Femur (tissue), 1 donor: ENCODE results near the gene TMEM53.

Source experiments
- DNase-seq: peaks from one replicate; pipeline ENCODE4 v3.0.0-alpha.2; 2017

Gene TMEM53

GRCh38 chr1:44645476-44646244 is 28.6 kb downstream of the TMEM53 start:
- peak; percentile 82 for DNase-seq

GRCh38 chr1:44644806-44645205 is 29.5 kb downstream of the TMEM53 start:
- DNase-seq, result no peak

GRCh38 chr1:44643721-44644334 is 30.5 kb downstream of the TMEM53 start:
- no peak for DNase-seq

DNA sequence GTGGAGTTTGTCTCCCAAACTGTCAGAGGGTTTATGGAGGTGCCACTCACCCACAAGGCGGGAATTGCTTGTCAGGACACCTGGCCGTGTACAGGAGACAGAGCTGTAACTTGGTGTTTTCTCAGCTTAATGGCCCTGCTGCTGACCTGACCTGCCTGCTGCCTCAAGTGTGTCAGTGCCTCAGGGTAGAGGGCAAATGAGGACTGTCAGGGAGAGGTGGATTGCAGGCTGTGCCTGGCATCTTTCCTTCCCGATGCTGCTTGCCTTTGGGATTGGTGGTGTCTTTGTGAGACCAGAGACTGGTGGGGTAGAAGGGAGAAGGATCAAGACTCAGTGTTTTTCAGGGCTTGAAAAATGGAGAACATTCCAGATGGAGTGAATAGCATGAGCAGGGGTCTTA is 31.4 kb downstream of the TMEM53 start:
- DNase-seq, result no peak

- DNase-seq, result no peak
Observed at GRCh38 chr1:44642255-44642654, 32.0 kb downstream of the TMEM53 start.

GRCh38 chr1:44641126-44642102 is 32.9 kb downstream of the TMEM53 start:
- DNase-seq, result no peak

DNA sequence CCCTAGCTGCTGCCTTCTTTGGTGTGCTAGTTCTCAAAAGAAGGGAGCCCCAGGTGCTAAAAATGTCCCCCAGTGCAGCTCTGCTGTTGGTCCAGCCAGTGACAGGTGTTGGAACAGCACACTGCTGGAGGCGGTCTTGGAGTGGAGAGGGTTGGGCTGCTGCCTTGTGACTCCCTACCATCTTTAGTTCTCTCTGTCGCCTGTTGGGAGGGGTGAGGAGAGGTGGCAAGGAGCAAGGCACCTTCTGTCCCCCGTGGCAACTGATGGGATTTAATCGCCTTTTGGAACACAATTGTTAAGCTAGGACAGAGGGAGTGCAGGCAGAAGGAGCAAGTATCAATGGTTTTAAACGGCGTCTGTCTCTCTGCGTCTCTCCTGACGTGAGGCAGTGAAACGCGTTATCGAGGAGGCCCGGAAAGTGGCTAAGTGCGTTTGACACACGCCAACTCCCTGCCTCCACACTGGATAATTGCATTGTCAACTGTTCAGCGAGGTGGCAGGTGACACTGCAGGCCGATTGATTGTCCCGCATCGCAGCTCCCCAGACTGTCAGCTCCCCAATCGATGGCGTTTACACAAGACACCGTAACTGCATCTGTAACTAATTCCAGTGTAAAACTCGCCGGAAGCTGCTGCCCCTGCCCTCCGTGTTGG is 34.0 kb downstream of the TMEM53 start:
- no peak for DNase-seq

DNA sequence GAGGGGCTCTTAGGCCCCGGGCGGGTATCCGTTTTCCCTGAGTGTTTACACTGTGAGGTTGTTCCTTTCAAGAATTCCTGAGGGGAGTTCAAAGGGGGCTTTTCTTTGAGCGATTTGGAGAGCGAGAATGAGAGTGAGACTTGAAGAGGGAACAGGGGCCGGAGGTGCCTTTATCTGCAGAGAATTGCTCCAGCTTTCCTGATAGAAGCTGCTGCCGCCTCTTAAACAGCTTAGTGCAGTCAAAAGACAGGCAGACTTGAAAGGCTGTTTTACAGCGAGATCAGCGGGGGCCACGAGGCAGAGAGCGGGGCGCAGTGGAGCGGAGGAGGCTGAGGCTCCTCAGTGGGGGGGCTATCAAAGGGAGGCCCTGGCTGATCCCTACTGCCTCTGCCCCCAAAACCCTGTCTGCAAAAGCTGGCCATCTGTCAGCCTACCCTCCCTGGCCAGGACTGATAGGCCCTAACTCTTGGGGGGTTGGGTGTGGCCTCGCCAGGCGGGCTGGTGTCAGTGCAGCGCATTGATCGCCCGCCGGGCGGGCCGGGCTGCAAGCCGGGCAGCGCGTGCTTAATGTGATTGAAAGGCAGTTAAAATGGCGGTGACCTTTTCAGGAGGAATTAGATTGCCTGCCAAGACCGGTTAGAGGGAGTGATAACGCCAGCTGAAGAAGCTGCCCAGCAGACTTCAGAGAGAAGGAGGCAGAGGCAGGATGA is 36.4 kb downstream of the TMEM53 start:
- peak; percentile 41 for DNase-seq

DNA sequence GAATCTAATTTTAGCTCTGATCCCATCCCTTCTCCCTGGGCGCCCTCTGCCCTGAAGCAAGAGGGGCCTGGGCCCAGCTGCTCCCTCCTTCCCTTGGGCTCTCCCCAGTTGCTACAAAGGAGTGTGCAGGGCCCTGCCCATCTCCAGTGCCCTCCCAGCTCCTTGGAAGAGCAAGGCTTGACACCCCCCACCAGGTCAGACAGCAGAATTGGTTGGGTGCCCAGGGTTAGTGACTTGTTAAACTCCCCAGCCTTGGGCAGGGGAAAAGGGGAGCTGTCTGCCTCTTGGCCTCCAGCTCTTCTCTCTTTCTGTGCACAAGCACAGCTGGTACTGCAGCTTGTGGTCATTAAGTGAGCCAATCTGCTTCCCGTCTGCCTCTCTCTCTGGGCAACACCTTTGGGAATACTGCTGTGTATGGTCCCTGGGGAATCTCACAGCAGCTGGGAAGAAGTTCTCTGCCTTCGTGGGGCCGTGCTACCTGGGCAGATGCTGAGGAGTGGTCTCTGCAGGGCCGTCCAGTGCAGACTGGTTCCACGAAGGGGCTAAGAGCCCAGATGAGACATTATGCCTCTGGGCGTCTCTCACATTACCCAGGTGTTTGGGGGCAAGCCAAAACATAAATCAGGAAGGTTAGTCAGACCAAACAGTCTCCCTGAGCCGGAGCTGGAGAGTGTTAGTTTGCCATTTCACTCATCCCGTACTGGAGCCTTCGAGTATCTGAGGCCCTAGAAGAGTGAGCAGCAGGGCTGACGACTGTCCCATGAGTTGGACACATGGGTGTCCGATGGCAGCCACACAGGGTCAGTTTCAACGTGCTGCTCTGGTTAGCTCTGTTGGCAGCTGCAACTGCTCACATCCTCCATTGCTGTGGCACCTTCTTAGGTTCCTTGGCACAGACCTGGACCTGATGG is 37.3 kb downstream of the TMEM53 start:
- DNase-seq, result no peak

DNA sequence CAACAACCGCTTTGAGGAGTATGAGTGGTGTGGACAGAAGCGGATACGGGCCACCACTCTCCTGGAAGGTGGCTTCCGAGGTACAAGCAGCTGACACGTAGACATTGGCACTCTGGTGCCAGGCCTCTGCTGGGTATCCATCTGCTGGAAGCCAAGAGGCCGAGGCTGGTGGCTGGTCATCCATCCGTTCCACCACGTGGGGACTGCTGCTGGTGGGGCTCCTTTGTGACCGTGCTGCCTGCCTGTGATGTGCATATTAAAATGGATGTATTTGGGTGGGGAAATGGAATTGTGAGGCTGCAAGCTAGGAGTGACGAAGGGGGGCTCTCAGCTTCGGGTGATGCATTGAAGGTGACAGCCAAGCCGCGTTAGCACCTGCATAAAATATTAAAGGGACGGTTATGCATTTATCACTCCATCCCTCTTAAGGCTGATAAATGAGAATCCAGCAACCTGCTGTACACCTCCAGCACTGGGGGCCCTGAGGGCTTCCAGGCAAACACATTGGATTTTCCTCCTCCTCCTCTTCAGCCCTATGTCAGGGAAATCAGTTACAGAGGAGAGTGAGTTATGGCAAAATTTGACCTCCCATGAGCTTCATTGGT is 38.1 kb downstream of the TMEM53 start:
- no peak for DNase-seq

DNA sequence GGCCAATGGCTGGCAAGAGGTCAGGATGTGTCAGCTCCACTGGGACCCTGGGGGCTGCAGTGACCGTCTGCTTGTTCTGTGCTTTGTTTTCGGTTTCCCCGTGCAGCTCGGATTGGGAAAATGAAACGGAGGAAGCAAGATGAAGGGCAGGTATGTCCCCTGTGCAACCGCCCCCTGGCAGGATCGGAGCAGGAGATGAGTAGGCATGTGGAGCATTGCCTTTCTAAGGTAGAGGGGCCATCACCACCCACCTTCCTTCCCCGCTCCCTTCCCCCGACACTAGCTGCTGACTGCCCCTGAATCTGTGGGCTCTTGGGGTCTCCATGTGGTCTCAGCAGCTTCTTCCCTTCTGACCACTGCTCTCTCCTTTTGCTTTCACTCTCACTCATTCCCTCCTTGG is 38.8 kb downstream of the TMEM53 start:
- no peak for DNase-seq

DNA sequence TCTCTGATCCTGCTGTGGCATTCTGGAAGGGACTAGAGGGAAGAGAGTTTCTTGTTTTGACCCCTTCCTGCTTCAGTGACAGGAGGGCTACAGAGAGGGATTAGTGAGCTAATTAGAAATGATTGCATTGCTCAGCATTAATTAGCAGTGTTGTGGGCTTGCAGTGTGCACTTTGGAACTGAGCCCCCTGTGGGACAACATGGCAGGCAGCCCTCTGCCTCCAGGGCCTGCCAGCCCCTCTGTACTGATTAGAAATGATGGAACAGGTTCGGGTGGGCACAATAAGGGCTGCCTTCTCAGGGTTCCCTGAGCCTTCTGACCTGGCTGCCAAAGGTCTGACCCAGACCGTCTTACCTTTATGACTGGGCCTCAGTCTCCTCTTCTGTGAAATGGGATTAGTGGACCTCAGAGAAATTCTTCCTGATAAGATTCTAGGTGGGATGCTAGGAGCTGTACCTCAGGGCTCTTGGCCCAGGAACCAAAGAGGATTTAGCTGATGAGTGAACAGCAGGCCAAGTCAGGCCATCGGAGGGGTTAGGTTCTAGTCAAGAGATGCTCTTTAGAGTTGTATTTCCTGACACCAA is 39.6 kb downstream of the TMEM53 start:
- DNase-seq, result no peak

GRCh38 chr1:44632598-44632997 is 41.7 kb downstream of the TMEM53 start:
- no peak for DNase-seq

GRCh38 chr1:44631647-44632539 is 42.4 kb downstream of the TMEM53 start:
- DNase-seq, result peak; percentile 95

DNA sequence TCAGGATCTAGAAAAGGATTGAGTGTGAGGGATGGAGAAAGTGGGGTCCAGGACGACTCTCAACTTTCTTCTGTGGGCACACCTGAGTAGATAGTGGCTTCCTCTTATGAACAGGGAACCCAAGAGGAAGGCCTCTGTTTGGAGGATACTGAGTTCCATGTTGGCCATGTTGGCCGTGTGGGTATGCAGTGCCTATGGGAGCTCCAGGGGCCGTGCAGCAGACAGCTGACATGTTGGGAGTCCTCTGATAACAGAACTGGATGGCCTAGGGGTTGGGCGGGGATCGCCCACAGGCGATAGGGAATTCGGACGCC is 43.0 kb downstream of the TMEM53 start:
- DNase-seq, result no peak

GRCh38 chr1:44630116-44630515 is 44.2 kb downstream of the TMEM53 start:
- DNase-seq, result no peak

DNA sequence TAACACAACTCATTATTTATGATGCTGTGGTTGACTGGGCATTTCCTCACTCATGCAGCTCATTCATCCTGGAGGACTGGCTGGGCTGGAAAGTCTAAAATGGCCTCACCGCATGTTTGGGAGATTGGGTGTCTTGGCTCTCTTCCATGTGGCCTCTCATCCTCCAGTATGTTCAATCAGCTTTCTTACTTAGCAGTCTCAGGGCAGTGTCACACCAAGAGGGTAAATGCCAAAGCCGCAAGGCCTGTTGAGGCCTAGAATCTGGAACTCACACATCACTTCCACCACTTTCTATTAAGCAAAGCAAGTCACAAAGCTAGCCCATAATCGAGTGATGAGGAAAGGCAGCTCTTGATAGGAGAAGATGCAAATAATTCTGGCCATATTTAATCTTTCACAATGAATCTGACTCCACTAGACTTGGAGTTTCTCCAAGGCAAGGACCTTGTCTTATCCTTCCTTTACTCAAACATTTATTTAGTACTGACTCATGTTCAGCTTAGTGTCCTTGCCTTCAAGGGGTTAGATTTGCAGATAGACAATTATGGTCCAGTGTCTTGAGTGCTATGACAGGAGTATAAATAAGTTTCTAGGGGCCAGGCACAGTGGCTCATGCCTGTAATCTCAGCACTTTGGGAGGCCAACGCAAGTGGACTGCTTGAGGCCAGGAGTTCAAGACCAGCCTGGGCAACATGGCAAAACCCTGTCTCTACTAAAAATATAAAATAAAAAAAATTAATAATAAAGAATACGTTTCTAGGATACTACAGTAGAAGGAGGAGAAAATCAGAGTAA is 45.1 kb downstream of the TMEM53 start:
- no peak for DNase-seq

- no peak for DNase-seq
Observed at GRCh38 chr1:44625348-44625747, 48.9 kb downstream of the TMEM53 start.
